ENCODE data around the gene GDF2. TPM values are rescaled to one million over a fixed set of nuclear protein-coding genes. Genes with fewer than 3 reads are reported as not detected.

The GDF2 gene
- total RNA-seq, 2 donors from 2014 or later, result not detected

DNA sequence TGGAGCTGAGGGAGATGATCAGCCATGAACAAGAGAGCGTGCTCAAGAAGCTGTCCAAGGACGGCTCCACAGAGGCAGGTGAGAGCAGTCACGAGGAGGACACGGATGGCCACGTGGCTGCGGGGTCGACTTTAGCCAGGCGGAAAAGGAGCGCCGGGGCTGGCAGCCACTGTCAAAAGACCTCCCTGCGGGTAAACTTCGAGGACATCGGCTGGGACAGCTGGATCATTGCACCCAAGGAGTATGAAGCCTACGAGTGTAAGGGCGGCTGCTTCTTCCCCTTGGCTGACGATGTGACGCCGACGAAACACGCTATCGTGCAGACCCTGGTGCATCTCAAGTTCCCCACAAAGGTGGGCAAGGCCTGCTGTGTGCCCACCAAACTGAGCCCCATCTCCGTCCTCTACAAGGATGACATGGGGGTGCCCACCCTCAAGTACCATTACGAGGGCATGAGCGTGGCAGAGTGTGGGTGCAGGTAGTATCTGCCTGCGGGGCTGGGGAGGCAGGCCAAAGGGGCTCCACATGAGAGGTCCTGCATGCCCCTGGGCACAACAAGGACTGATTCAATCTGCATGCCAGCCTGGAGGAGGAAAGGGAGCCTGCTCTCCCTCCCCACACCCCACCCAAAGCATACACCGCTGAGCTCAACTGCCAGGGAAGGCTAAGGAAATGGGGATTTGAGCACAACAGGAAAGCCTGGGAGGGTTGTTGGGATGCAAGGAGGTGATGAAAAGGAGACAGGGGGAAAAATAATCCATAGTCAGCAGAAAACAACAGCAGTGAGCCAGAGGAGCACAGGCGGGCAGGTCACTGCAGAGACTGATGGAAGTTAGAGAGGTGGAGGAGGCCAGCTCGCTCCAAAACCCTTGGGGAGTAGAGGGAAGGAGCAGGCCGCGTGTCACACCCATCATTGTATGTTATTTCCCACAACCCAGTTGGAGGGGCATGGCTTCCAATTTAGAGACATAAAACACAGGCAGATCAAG lies 3.3 kb downstream of the GDF2 start:
- DNase-seq, result no peak
- intact Hi-C loops (cut with DNase I, micrococcal nuclease), result no loop called here
- no peak for ATAC-seq

DNA sequence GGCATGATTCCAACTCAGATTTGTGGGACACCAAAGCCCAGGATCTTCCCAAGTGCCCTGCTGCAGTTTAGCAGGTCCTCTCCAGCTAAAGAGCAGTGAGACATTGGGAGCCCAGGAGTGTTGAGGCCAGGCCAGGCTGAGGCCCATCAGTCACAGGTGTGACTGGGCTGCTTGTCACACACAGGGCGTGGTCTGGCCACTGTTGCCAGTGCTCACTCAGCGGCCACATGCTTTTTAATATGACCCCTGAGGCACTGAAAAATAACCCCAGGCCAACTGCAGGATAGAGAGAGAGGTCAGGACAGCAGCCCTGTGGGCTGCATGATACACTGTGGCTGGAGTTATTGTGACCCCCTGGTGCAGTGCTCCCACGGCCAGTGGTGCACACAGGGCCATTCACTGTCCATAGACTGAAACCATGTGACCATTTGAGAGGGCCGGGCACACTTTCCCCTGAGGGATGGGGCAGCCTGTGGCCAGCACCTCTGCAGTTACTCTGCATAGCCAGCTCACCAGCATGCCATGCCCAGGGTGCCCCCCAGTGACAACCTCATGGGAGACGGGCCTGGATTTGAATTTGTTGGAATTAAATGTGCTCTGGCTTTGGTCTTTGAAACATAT lies 4.2 kb downstream of the GDF2 start:
- ATAC-seq, result no peak
- intact Hi-C loops (cut with DNase I, micrococcal nuclease), result no loop called here
- DNase-seq, result no peak

DNA sequence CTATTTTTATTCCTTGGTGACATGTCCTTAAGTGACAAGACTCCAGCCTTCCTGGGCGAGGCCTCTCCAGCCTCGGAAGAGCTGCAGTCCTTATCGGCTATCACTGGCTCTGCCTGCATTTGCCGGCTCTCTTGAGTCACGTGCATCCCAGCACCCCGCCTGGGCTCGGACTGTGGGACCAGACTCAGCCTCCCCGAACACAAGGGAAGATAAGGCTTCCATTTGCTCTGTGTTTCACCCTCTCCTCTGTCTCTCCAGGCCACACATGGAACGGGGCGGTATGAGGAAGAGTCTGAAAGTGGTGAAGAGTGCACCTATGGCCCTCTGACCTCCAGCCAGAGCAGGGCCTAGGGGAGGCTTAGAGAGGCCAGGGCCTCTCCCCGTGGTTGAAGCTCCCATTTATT lies 4.7 kb downstream of the GDF2 start:
- intact Hi-C loops (cut with DNase I, micrococcal nuclease), result no loop called here
- ATAC-seq (no peak), DNase-seq (no peak)

DNA sequence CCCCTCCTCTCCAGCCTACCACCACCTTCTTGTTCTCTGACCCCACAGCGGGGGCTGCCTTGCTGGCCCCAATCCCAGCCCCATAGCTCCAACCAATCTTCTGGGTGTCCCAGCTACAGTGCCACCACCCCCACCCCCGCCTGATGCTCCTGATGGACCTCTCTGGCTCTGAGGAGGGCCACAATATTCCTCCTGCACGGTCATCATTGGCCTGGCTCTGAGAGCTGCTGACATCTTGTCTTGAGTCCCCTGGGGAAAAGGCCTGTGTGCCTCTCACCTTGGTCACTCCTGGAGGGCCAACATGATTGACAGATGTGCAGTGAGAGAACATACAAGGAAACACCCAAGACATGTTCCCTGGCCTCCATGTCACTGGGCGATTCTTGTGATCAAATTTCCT lies 7.6 kb downstream of the GDF2 start:
- intact Hi-C loops (cut with DNase I, micrococcal nuclease), result no loop called here
- no peak for ATAC-seq
- no peak for DNase-seq

DNA sequence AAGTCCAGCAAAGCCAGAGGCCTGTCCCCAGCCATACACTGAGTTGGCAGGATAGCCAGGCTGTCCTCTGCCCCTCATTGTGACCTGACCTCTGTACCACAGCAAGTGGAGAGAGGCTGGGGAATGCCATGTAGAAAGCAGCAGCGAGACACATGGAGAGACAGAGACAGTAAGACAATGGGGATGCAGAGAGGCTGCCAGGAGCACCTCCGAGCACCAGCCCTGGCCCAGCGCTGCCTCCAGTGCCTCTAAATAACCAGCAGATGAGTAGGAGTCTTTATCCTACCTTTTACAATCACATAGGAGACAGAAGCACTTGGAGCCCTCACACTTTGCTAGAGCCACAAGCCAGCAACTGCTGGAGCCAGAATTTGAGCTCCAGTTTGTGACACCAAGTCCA lies 8.1 kb downstream of the GDF2 start:
- DNase-seq (no peak), ATAC-seq (no peak)
- intact Hi-C loops (cut with DNase I, micrococcal nuclease), result no loop called here

DNA sequence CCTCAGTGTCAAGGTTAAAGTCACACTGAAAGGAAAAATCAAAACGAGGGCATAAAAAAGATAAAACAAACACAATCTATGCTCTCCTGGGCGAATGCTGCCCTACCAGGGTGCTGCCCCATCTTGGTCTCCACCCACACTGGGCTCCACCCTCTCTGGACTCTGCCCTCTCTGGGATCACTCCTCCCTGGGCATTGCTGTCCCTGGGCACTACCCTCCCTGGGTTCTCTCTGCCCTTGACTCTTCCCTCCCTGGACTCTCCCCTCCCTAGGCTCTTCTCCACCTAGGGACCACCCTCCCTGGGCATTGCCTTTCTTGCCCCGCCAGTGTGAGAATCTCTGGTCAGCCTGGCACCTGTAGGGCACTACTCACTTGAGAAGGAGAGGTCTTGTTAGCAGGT lies 8.6 kb downstream of the GDF2 start:
- intact Hi-C loops (cut with DNase I, micrococcal nuclease), result no loop called here
- ATAC-seq, result peak; percentile 100
- peak; percentile 87 to 88 for DNase-seq

DNA sequence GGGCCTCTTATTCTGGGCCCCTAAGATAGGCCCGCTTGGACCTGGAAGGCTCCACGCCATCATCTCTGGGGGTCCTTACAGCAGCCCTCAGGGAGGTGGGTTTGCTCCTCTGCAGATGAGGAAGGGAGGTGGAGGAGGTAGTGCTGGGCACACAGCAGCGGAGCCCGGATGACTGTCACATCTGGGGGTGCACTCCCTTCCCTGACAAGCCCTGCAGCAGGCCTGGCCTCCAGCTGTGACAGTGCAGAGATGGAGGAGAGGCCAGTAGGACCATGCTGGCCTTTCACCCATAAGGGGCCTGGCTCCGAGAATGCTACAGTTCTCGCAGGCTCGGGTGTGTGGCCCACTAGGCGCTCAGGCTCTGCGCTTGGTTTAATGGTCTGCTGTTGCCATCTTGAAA lies 9.2 kb downstream of the GDF2 start:
- ATAC-seq (no peak), DNase-seq (no peak)
- intact Hi-C loops (cut with DNase I, micrococcal nuclease), result no loop called here

DNA sequence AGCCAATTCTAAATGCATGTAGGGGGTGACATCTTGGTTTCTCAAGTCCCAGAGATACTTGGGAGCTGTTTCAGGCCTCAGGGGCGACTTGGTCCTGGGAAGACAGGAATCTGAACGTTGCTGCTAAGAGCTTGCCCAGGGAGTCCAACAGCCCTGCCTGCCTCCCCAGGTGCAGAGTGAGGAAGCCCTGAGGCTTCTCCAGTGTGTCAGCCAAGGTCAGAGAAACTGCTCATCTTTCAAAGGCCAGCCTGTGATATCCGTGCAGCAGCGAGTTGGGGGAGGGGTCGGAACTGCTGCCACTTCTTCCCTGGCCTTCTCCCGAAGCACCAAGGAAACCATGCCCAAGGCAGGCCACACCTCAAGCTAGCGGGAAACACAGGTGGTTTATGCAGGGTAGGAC lies 9.7 kb downstream of the GDF2 start:
- intact Hi-C loops (cut with DNase I, micrococcal nuclease), result no loop called here
- DNase-seq (no peak), ATAC-seq (no peak)

DNA sequence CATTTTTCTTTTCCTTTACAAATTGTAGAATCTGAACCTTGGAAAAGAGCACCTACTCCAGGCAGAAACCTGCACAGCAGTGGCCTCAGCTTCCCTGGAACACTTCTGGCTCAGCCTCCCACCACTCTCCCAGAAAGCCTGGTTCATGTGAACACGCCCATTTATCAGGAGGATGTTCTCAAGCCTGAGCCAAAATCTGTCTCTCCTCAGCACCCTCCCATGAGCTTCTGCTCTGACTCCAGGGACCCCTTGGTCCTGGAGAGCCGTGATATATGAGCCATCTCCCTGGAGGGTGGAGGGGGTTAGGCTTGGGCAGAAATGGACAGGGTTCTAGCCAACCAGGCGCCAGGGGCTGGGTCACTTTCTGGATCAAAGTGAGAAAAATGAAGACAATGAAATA lies 10.1 kb downstream of the GDF2 start:
- no peak for DNase-seq
- no peak for ATAC-seq
- intact Hi-C loops (cut with DNase I, micrococcal nuclease), result no loop called here

DNA sequence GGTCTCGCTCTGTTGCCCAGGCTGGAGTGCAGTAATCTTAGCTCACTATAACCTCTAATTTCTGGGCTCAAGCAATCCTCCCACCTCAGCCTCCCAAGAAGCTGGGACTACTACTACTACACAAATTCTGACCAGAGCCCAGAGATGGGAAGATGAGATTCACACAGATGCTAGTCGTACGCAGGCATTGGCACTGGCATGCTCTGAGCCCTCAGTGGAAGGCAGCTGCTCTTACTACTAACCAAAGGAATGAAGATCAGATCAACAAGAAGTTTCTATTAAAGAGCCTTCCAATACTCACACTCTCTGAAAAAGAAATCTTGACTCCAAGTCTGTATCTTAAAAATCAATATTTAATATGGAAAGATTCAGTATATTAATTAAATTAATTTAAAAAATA lies 10.7 kb downstream of the GDF2 start:
- no peak for DNase-seq
- no peak for ATAC-seq
- intact Hi-C loops (cut with DNase I, micrococcal nuclease), result no loop called here

DNA sequence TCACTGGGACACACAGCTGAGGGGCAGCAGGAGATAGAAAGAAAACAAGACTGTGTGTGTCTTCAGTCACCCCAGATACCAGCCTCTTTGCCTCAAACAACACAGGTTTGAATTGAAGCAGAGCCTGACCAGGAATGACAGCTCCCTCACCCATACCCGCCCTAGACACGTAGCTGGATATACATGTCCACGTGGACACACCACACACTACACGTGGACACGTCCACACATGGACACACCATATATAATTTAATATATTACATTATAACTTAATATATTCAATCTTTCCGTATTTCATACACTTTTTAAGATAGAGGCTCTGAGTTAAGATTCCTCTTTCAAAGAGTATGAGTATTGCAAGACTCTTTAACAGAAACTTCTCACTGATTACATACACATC lies 11.3 kb downstream of the GDF2 start:
- DNase-seq, result no peak
- intact Hi-C loops (cut with DNase I, micrococcal nuclease), result no loop called here
- ATAC-seq, result no peak

DNA sequence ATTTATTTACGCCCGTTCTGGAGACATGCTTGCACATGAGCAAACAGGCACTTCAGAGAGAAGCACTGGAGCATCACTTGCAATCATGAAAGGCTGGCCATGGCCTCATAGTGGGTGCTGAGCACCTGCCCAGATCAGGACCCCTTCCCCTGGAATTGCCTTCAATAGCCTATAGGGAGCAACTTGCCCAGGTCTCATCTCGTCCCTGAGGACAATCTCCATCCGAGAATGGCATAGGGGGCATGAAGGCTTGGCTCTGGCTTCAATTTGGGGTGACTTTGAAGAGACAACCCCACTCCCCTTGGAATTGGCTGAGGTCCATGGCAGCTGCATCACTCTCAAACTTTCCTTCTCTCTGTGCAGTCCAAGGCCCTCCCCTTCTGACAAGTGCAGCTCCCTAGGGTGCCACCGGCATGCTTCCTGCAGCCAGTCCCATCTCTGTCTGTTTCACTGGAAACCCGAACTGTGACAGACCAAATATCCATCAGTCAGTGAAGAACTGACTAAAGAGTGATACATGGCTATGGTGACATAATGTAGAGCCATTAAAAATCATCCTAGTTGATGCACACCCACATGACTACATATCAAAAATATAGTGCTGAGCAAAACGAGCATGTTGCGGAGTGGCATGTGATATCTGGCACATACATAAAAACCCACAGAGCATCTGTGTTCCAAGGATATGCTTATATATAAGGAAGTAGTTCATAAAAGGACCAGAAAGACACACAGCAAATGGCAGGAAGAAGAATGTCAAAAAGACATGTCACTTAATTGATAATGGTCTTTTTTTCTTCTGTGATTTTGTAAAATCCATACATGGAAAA lies 12.4 kb downstream of the GDF2 start:
- ATAC-seq (no peak), DNase-seq (no peak)
- intact Hi-C loops (cut with DNase I, micrococcal nuclease), result no loop called here

DNA sequence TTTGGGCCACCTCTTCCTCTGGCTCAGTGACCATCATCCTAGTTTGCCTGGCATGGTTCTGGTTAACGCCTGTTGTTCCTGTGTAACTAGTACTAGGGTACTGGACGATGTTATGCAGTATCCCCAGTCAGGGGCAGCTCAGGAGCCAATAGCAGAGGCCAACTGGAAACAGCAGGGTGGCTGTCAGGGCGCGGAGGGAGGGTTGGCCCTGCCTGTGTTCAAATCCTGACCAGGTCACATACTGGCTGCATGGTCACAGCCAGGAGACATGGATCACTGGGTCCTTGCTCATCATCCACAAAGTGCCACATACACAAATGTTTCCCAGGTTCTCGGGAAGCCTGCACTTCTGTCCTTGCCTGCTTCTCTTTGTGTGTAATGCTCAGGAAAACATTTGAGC lies 13.7 kb downstream of the GDF2 start:
- no peak for ATAC-seq
- intact Hi-C loops (cut with DNase I, micrococcal nuclease), result no loop called here
- no peak for DNase-seq

DNA sequence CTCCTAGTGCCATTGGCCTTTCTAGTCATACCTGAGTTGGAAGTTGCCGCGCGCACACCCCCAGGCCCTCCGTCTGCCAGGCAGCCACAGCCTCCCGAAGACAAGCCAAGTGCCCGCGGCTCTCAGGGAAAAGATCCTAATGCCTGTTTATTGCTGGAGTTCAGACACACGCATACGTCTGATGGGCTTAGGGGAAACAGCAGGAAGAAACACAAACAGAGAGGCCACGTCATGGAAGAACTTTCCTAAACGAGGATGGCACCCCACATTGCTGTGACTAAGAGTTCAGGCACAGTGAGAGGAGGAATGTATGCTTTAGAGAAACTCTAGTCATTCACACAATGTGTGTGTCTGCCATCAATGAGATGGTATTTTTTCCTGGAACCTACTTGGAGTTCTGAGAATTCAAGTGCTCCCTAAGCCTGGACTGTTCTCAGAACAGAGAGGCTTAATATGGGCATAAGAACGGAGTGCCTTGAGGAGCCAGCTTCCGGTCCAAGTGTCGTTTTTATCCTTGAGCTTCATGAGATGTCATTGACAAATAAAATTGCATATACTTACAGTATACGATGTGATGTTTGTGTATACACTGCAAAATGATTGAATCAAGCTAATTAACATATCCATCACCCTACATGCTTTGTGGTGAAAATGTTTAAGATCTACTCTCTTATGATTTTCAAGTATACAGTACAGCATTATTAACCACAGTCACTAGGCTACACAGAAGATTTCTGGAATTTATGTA lies 14.3 kb downstream of the GDF2 start:
- DNase-seq (no peak), ATAC-seq (no peak)
- intact Hi-C loops (cut with DNase I, micrococcal nuclease), result no loop called here

DNA sequence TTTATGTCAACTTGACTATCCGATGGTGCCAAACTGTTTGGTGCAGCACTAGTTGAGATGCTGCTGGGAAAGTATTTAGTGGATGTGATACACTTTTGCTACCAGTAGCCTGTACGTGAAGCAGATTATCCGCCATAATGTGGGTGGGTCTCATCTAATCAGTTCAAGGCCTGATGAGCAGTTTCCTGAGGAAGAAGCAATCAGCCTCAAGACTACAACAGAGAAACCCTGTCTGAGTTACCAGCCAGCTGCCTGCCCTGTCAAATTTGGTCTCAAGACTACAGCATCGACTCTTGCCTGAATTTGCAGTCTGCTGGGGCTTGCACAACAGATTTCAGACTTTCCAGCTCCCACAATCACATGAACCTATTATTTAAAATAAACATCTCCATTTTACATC lies 15.1 kb downstream of the GDF2 start:
- ATAC-seq, result no peak
- DNase-seq, result no peak
- intact Hi-C loops (cut with DNase I, micrococcal nuclease), result no loop called here

DNA sequence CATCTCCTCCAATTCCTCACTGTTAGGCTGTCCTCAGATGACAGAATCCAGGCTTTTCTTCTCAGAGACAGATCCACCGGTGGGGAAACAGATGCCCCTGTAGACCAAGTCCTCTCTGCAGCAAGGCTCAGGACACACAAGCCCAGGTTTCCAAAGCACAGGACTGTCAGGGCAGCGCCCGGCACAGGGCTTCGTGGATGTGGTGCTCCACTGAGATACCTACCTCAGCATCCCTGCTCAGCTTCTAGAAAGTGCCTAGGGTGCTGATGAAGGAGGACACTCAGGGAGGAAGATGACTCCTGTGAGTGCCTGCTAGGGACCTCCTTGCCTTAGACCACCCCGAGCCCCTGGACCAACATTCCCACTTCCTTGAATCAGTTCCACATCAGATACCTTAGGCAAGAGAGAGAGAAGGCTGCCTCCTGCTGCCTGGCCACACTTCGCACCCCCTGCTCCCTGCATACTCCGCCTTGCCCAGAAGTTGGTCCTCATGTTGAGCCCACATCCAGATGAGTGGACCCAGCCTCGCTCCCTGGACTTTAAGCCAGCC lies 17.0 kb downstream of the GDF2 start:
- ATAC-seq, result no peak
- intact Hi-C loops (cut with DNase I, micrococcal nuclease), result no loop called here
- DNase-seq, result no peak

DNA sequence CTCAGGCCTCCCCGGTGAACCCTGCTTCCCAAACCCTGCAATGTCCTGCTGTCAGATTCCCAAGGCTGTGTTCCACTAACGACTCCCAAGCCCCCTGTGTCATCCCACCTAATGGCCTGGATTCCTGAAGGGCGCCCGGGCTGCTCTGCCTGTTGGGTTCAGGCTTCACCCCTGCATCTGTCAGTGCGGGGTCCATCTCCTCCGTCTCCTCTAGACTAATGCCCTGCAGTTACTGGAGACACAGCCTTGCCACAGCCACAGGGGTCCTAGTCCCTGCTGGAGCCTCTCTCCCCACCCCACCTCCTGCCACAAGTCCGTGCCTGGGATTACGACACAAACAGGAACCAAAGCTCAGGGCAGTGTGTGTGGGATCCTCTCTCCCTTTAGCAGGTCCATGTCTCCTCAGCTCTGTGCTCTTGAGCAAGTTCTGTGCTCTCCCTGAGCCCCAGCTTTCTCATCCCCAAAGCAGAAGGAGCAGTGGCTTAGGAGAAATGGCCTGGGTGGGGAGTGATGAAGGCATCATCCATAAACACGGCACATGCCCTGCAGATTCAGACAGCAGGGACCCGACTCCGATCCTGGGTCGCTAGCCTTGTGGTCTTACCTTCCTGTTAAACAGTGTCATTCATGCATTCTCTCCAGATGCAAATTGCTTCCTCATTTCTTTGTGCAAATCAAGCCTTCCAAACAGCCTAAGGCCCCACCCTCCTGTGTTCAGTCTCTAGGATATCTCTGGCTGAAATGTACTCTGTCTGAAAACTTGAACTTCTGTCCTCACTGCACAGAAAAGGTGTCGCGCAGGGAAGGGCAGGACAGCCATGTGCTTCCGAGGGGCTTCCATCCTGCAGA lies 17.7 kb downstream of the GDF2 start:
- DNase-seq, result no peak
- intact Hi-C loops (cut with DNase I, micrococcal nuclease), result no loop called here
- ATAC-seq, result peak; percentile 92

DNA sequence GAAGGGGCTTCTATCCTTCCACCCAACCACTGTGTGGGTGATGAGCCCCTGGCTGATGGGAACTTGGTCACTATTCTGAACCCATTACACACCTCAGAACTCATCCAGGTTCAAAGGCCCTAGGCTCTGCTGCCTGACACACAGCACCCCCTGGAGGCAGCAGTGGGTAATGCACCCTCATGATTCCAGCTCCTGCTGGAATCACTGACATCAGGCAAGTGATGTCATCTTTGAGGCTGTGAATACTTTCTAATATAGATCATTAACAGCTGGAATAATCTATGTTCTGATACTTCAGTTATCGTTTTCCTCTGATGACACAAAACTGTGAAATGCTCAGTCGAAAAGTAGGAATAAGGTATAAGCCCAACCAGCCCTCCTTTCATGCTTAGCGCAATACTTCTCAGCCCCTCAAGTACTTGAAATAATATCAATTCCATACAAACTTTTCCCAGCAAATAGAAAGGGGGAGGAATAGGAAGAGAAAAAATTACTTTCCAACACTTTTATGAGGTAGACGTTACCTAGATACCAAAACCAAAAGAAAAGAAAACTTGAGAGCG lies 18.4 kb downstream of the GDF2 start:
- DNase-seq (peak in 1 of 2 donors; percentile 78), ATAC-seq (peak; percentile 84)
- intact Hi-C loops (cut with DNase I, micrococcal nuclease), result no loop called here

Data from left colon (tissue), 2 donors.